ENCODE results near the gene HCRTR2. TPM values are rescaled to one million over a fixed set of nuclear protein-coding genes. Genes with fewer than 3 reads are reported as not detected.

HCRTR2 gene
- polyA plus RNA-seq, 1 experiment, result not detected

- no peak for TF ChIP-seq CTCF (IDR thresholded peaks at IDR 0.05; ENCODE audit: low read depth, low read length)
- Histone ChIP-seq H3K27me3 (ENCODE audit: control insufficient read depth, insufficient read depth, low read length) (no peaks in the 10 kb centered on the region), H3K4me3 (ENCODE audit: low read depth, low read length) (no peak overlapping the region), H3K27ac (ENCODE audit: low read depth, low read length) (no peak overlapping the region), H3K9me3 (ENCODE audit: control insufficient read depth, insufficient read depth, low read length) (no peaks in the 10 kb centered on the region)
- ChIA-PET CTCF (no interaction called here), POLR2A (no interaction called here)
- no peak for DNase-seq (ENCODE audit: low read depth, low spot score)
Observed at GRCh38 chr6:55184782-55185530, 10.6 kb downstream of the HCRTR2 start.

- no peak overlapping the region for H3K27ac ChIP-seq (ENCODE audit: low read depth, low read length)
- no peaks in the 10 kb centered on the region for H3K27me3 ChIP-seq (ENCODE audit: control insufficient read depth, insufficient read depth, low read length)
- CTCF ChIA-PET, result no interaction called here
- POLR2A ChIA-PET, result no interaction called here
- no peaks in the 10 kb centered on the region for H3K9me3 ChIP-seq (ENCODE audit: control insufficient read depth, insufficient read depth, low read length)
- no peak for DNase-seq (ENCODE audit: low read depth, low spot score)
- no peak overlapping the region for H3K4me3 ChIP-seq (ENCODE audit: low read depth, low read length)
- no peak for TF ChIP-seq CTCF (IDR thresholded peaks at IDR 0.05; ENCODE audit: low read depth, low read length)
Observed at GRCh38 chr6:55198715-55199114, 24.4 kb downstream of the HCRTR2 start.

- POLR2A ChIA-PET, result no interaction called here
- Histone ChIP-seq H3K27me3 (ENCODE audit: control insufficient read depth, insufficient read depth, low read length) (no peaks in the 10 kb centered on the region), H3K27ac (ENCODE audit: low read depth, low read length) (no peak overlapping the region), H3K9me3 (ENCODE audit: control insufficient read depth, insufficient read depth, low read length) (no peaks in the 10 kb centered on the region), H3K4me3 (ENCODE audit: low read depth, low read length) (no peak overlapping the region)
- CTCF ChIA-PET, result no interaction called here
- no peak for TF ChIP-seq CTCF (IDR thresholded peaks at IDR 0.05; ENCODE audit: low read depth, low read length)
- no peak for DNase-seq (ENCODE audit: low read depth, low spot score)
Observed at GRCh38 chr6:55199239-55199638, 24.9 kb downstream of the HCRTR2 start.

GRCh38 chr6:55208478-55209458, 34.5 kb downstream of the HCRTR2 start:
- TF ChIP-seq CTCF (IDR thresholded peaks at IDR 0.05; ENCODE audit: low read depth, low read length), result no peak
- Histone ChIP-seq H3K9me3 (ENCODE audit: control insufficient read depth, insufficient read depth, low read length) (no peaks in the 10 kb centered on the region), H3K27me3 (ENCODE audit: control insufficient read depth, insufficient read depth, low read length) (no peaks in the 10 kb centered on the region), H3K27ac (ENCODE audit: low read depth, low read length) (no peak overlapping the region), H3K4me3 (ENCODE audit: low read depth, low read length) (no peak overlapping the region)
- ChIA-PET CTCF (no interaction called here), POLR2A (no interaction called here)
- no peak for DNase-seq (ENCODE audit: low read depth, low spot score)

GRCh38 chr6:55210952-55211351, 36.6 kb downstream of the HCRTR2 start:
- Histone ChIP-seq H3K4me3 (ENCODE audit: low read depth, low read length) (no peak overlapping the region), H3K9me3 (ENCODE audit: control insufficient read depth, insufficient read depth, low read length) (no peaks in the 10 kb centered on the region), H3K27ac (ENCODE audit: low read depth, low read length) (no peak overlapping the region), H3K27me3 (ENCODE audit: control insufficient read depth, insufficient read depth, low read length) (no peaks in the 10 kb centered on the region)
- TF ChIP-seq CTCF (IDR thresholded peaks at IDR 0.05; ENCODE audit: low read depth, low read length), result no peak
- no peak for DNase-seq (ENCODE audit: low read depth, low spot score)
- CTCF ChIA-PET, result no interaction called here
- POLR2A ChIA-PET, result no interaction called here

All from AG04450 (cell line).